ENCODE measurements around the gene ZP1.

The ZP1 gene

GRCh38 chr11:60830478-60831142 lies 36.7 kb upstream of the ZP1 start:
- no peak for DNase-seq (ENCODE audit: low read depth)
- H3K4me3 ChIP-seq (replicated peaks; ENCODE audit: low read depth, low read length), result no peak overlapping the region
- TF ChIP-seq, protein P1, sequence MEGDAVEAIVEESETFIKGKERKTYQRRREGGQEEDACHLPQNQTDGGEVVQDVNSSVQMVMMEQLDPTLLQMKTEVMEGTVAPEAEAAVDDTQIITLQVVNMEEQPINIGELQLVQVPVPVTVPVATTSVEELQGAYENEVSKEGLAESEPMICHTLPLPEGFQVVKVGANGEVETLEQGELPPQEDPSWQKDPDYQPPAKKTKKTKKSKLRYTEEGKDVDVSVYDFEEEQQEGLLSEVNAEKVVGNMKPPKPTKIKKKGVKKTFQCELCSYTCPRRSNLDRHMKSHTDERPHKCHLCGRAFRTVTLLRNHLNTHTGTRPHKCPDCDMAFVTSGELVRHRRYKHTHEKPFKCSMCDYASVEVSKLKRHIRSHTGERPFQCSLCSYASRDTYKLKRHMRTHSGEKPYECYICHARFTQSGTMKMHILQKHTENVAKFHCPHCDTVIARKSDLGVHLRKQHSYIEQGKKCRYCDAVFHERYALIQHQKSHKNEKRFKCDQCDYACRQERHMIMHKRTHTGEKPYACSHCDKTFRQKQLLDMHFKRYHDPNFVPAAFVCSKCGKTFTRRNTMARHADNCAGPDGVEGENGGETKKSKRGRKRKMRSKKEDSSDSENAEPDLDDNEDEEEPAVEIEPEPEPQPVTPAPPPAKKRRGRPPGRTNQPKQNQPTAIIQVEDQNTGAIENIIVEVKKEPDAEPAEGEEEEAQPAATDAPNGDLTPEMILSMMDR (IDR thresholded peaks at IDR 0.05; ENCODE audit: low read length, missing control alignments), result no peak

DNA sequence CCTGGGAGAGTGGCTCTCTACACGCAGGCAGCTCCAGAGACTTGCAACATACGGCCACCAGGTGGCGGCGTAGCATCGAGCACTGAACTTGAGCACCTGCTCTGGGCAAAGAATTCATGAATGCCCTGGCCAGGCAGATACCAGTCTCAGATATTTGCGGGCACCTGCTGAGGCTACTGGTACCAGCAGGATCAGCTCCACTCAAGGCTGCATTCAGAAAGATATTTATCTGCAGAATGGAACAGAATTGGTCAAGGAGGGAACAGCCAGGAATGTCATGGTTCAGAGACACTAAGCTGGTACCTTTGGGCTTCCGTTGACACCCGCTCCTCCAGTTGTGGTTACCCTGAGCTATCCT lies 36.2 kb upstream of the ZP1 start:
- DNase-seq (ENCODE audit: low read depth), result peak; percentile 84
- no peak overlapping the region for H3K4me3 ChIP-seq (replicated peaks; ENCODE audit: low read depth, low read length)
- TF ChIP-seq, protein P1 (IDR thresholded peaks at IDR 0.05; ENCODE audit: low read length, missing control alignments), result peak; percentile 95

DNA sequence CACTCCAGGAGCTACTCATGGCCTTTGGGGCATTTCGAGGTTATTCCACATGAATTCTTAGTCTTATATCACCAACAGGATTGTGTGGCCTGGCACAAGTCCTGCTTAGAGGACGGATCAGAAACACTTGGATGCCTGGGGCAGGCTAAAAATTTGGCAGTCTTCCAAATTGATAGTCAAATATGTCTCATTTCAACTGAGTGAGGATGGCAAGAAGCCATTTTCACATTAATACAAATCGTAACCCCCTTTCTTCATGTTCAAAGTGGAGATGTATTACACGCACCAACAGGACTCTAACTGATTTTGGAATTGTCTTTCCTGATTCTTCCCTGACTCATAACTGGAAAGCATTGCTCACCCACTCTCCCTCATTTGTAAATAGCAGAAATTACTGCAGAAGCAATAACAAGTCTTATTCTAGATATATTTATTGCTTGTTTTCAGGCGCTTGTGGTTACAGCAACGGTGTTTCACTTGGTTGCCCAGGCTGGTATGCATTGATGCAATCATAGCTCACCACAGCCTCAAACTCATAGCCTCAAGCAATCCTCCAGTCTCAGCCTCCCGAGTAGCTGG lies 35.8 kb upstream of the ZP1 start:
- no peak for DNase-seq (ENCODE audit: low read depth)
- TF ChIP-seq, protein P1 (IDR thresholded peaks at IDR 0.05; ENCODE audit: low read length, missing control alignments), result no peak
- no peak overlapping the region for H3K4me3 ChIP-seq (replicated peaks; ENCODE audit: low read depth, low read length)

GRCh38 chr11:60834742-60835533 lies 32.4 kb upstream of the ZP1 start:
- DNase-seq (ENCODE audit: low read depth), result no peak
- TF ChIP-seq, protein P1 (IDR thresholded peaks at IDR 0.05; ENCODE audit: low read length, missing control alignments), result no peak
- H3K4me3 ChIP-seq (replicated peaks; ENCODE audit: low read depth, low read length), result no peak overlapping the region

DNA sequence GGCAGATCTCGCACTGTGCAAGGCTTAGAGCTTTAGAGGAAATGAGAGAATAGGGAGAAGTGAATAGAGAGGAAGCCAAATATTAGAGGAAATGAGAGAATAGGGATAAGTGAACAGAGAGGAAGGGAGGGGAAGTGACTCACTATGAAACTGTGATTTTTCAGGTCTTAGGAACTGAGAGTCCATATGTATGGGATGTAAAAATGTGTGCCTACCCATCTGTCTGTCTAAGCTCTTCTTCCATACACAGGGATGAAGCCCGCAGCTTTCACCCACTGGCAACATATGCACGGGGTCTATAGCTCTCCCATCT lies 31.9 kb upstream of the ZP1 start:
- TF ChIP-seq, protein P1 (IDR thresholded peaks at IDR 0.05; ENCODE audit: low read length, missing control alignments), result no peak
- no peak overlapping the region for H3K4me3 ChIP-seq (replicated peaks; ENCODE audit: low read depth, low read length)
- DNase-seq (ENCODE audit: low read depth), result peak; percentile 60

DNA sequence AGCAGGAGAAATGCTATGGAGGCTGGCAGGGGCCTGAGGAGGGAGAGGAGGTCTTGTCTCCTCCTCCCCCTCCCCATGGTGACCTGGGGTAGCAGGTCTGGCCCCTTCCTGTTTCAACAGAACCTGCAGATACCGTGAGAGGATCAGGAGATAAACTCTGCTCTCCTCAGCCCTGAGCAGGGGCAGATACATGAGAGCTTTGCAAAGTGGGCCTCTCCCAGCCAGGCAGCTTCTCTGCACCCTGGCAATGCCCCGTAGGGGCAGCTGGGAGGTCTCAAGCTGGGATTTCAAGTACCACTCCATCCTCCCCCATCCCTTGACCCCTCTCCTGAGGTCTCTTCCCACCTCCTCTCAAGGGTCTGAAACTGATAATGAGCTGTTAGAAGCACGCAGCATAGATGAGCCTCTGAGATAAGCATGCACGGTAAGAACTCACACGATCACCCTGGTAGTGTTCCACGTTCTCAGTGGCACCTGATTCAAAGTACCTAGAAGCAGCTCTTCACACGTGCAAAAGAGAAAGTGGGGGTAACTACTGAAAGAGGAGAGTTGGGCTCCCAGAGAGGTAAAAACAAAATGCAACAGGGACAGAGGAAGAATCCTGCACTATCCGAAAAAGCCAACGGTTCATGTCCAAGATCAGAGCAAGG lies 30.4 kb upstream of the ZP1 start:
- DNase-seq (ENCODE audit: low read depth), result no peak
- no peak overlapping the region for H3K4me3 ChIP-seq (replicated peaks; ENCODE audit: low read depth, low read length)
- TF ChIP-seq, protein P1 (IDR thresholded peaks at IDR 0.05; ENCODE audit: low read length, missing control alignments), result no peak
